Ovary (tissue), 9 donors: ENCODE measurements around the gene NCOR1. TPM values are rescaled to one million over a fixed set of nuclear protein-coding genes. Genes with fewer than 3 reads are reported as not detected.
"Not testable (repeated sequence)": the region's sequence is repeated elsewhere in the genome, so short reads cannot be mapped to it uniquely, and the experiment has no call there.

Experiments used
- DNase-seq, 5 donors: peaks; one replicate each; pipeline ENCODE4 v3.0.0-alpha.2; 2019 to 2020
- H3K27ac ChIP-seq, 2 donors: fragments of 200-600 bp; one replicate each; pipeline versions ENCODE4 v1.5.1 to v1.8.0; 2019 to 2022
- H3K27me3 ChIP-seq: fragments of 200-600 bp; one replicate; pipeline ENCODE4 v1.8.0; 2022
- H3K36me3 ChIP-seq: fragments of 200-600 bp; sonication (generic); one replicate; pipeline ENCODE4 v1.5.1; 2019
- H3K4me1 ChIP-seq: one replicate; pipeline ENCODE4 v1.8.1; 2013; ENCODE audit warnings: mild to moderate bottlenecking, moderate library complexity; ENCODE audit not compliant: insufficient read depth
- H3K4me3 ChIP-seq: fragments of 200-600 bp; sonication (generic); one replicate; pipeline ENCODE4 v1.5.1; 2017
- H3K9me3 ChIP-seq, 2 donors: fragments of 200-600 bp in 1 of 2; sonication (generic) in 1 of 2; one replicate each; pipeline versions ENCODE4 v1.5.1 to v1.8.1; 2013 to 2019; ENCODE audit warnings: mild to moderate bottlenecking in 1 of 2, moderate library complexity in 1 of 2
- CTCF ChIP-seq, 3 donors: fragments of 450-650 bp in 2 of 3; fragments of 200-600 bp in 1 of 3; IDR thresholded peaks; one replicate each; pipeline versions ENCODE4 v1.5.1 to v1.8.0; 2016 to 2022; ENCODE audit warnings: antibody characterized with exemption in 3 of 3, mild to moderate bottlenecking in 1 of 3
- EP300 ChIP-seq: sonication (generic); formaldehyde crosslinking; IDR thresholded peaks from one replicate; pipeline ENCODE4 v1.6.1; 2017; ENCODE audit warnings: antibody characterized with exemption
- POLR2A ChIP-seq: fragments of 450-650 bp; IDR thresholded peaks from one replicate; pipeline ENCODE4 v1.6.1; 2017; ENCODE audit warnings: antibody characterized with exemption, mild to moderate bottlenecking, moderate library complexity
- WGBS, 3 donors: extraction: QIAGEN DNeasy Blood & Tissue Kit in 1 of 3; methylation state at CpG; one replicate each; pipeline versions ENCODE4 v1.1.5 to v1.1.7; 2013 to 2017; 5-methylcytosine and 5-hydroxymethylcytosine counted together
- intact Hi-C, 4 donors: fragments of 100-400 bp; cut with DNase I; formaldehyde crosslinking; loops; one replicate each; pipeline versions ENCODE4 v1.11.0 to v1.15.1; 2022 to 2023
- polyA plus RNA-seq, 2 donors: library from polyadenylated mRNA; stranded (reverse); fragments of 200-250 nt in 1 of 2; fragments of 350-450 nt in 1 of 2; fragmentation: Illumina TruSeq in 1 of 2; extraction: RNeasy Lipid Tissue Mini Kit (QIAGEN cat#74804) in 1 of 2; gene quantifications; one replicate each; pipeline ENCODE4 v1.2.3, GENCODE V29; 2013 to 2014
- total RNA-seq, 7 donors: library from RNA; depleted of rRNA in 2 of 7; stranded (reverse); fragments of >200 nt in 2 of 7; fragmentation: NEBNext Ultra II Directional in 3 of 7; extraction: Animal tissue kit (Norgen Biotek cat#: 25700) in 3 of 7; gene quantifications; one replicate each; pipeline versions ENCODE4 v1.1.0 to v1.2.4, GENCODE V29; 2016 to 2023
- donor health status: DM: no; HTN: no; CAD: no; lungs with moderate emphysema.
- donor health status: DM: no; HTN: no; CAD: no.
- donor health status: Bipolar disorder and iron deficiency.
- donor health status: DM: yes; HTN: yes; CAD: no.
- donor health status: DM: no; HTN: no; CAD: no.
- donor health status: DM: yes; HTN: yes; CAD: no.

The NCOR1 gene
- total and polyA plus RNA-seq, 9 donors, result 32.4 to 142 (median 110) TPM

GRCh38 chr17:16122697-16123434 is 92.5 kb downstream of the NCOR1 start:
- H3K27me3 ChIP-seq, result no peaks in the 10 kb centered on the region
- intact Hi-C loops, result no loop called here
- no peak overlapping the region for H3K27ac ChIP-seq
- 87 to 91% (median 87%) methylated on average over 8 of the region's 8 CpGs for WGBS, 3 donors
- no peaks in the 10 kb centered on the region for H3K36me3 ChIP-seq
- no peak for DNase-seq
- no peak for TF ChIP-seq CTCF (IDR thresholded peaks at IDR 0.05)
- H3K4me1 ChIP-seq, result no peaks in the 10 kb centered on the region
- H3K9me3 ChIP-seq, result no peaks in the 10 kb centered on the region
- no peak overlapping the region for H3K4me3 ChIP-seq

- H3K36me3 ChIP-seq, result no peaks in the 10 kb centered on the region
- H3K9me3 ChIP-seq, result no peaks in the 10 kb centered on the region
- no peak overlapping the region for H3K4me3 ChIP-seq
- no peak overlapping the region for H3K27ac ChIP-seq
- DNase-seq, result no peak
- 64 to 65% (median 64%) methylated on average over 2 of the region's 2 CpGs for WGBS, 3 donors
- H3K27me3 ChIP-seq, result no peaks in the 10 kb centered on the region
- H3K4me1 ChIP-seq, result no peaks in the 10 kb centered on the region
- no peak for TF ChIP-seq POLR2A
- TF ChIP-seq EP300, result no peak
- no peak for TF ChIP-seq CTCF (IDR thresholded peaks at IDR 0.05)
- intact Hi-C loops, result no loop called here
These were observed 93.4 kb downstream of the NCOR1 start for GRCh38 chr17:16121915-16122314.

- intact Hi-C loops, result no loop called here
- no peaks in the 10 kb centered on the region for H3K4me1 ChIP-seq
- no peak overlapping the region for H3K4me3 ChIP-seq
- no peaks in the 10 kb centered on the region for H3K9me3 ChIP-seq
- H3K36me3 ChIP-seq, result no peaks in the 10 kb centered on the region
- TF ChIP-seq EP300 (no peak), POLR2A (no peak), CTCF (IDR thresholded peaks at IDR 0.05) (no peak)
- no peaks in the 10 kb centered on the region for H3K27me3 ChIP-seq
- H3K27ac ChIP-seq, result no peak overlapping the region
- no peak for DNase-seq
- WGBS, 3 donors, result 95 to 96% (median 96%) methylated on average over 11 of the region's 11 CpGs
These were observed 94.4 kb downstream of the NCOR1 start for GRCh38 chr17:16120937-16121336.

GRCh38 chr17:16117149-16117548 is 98.2 kb downstream of the NCOR1 start:
- peaks cover 0 to 3% of the 10 kb centered on the region in 2 donors for H3K9me3 ChIP-seq
- no peak for DNase-seq
- H3K36me3 ChIP-seq, result no peaks in the 10 kb centered on the region
- no peaks in the 10 kb centered on the region for H3K4me1 ChIP-seq
- H3K27me3 ChIP-seq, result no peaks in the 10 kb centered on the region
- H3K27ac ChIP-seq, result no peak overlapping the region
- 61 to 73% (median 69%) methylated on average over 2 of the region's 2 CpGs for WGBS, 3 donors
- TF ChIP-seq POLR2A, result no peak
- no peak overlapping the region for H3K4me3 ChIP-seq
- intact Hi-C loops, result no loop called here

GRCh38 chr17:16115077-16115698 is 100.1 kb downstream of the NCOR1 start:
- intact Hi-C loops, DNase-seq, H3K4me1 ChIP-seq, H3K4me3 ChIP-seq, H3K27me3 ChIP-seq, H3K27ac ChIP-seq, H3K36me3 ChIP-seq, H3K9me3 ChIP-seq: not testable (repeated sequence)
- 98 to 99% (median 99%) methylated on average over 3 of the region's 3 CpGs for WGBS, 3 donors
